Measurements from ENCODE around the gene DDI2.

The DDI2 gene

DNA sequence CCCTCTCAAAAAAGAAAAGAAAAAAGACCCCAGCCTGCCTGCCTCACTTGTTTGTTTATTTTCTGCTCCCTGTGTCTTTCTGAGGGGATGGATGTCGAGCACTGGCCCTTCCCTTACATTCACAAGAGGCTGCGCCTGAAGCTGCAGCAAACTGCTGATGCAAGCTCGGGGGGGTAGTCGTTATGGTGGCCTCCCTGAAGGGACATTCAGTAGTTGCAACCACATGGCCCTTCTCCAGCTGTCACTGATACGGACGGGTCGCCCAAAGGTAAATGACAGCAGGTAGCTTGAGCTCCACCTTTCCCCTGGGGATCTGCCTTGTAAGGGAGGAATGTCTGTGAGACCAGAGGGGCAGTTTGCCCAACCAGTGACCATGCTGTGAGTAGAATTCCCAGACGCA, 84.5 kb downstream of the DDI2 start:
- Histone ChIP-seq H2AFZ (ENCODE audit: low read depth, low read length, severe bottlenecking) (no peak overlapping the region), H3F3A (ENCODE audit: insufficient read depth) (peaks cover 10% of the 10 kb centered on the region), H4K20me1 (ENCODE audit: low read depth, low read length) (no peaks in the 10 kb centered on the region), H3K27ac (ENCODE audit: low read depth, low read length) (no peak overlapping the region), H3K27me3 (ENCODE audit: low read length) (no peaks in the 10 kb centered on the region), H3K4me3 (ENCODE audit: insufficient read depth, low read length, poor library complexity, severe bottlenecking) (no peak overlapping the region), H3K4me2 (ENCODE audit: low read depth, low read length, poor library complexity, severe bottlenecking) (no peak overlapping the region), H3K9me3 (ENCODE audit: insufficient read depth, low read length) (no peaks in the 10 kb centered on the region), H3K79me2 (ENCODE audit: insufficient read depth, low read length) (peaks cover 37% of the 10 kb centered on the region), H3K9ac (ENCODE audit: low read length) (no peak overlapping the region), H3K36me3 (ENCODE audit: low read length) (no peaks in the 10 kb centered on the region), H3K9me2 (replicated peaks; ENCODE audit: insufficient read depth, low read length) (no peaks in the 10 kb centered on the region)
- no peak for TF ChIP-seq EZH2phosphoT487 (conservative IDR thresholded peaks at IDR 0.05; ENCODE audit: low read length)
- TF ChIP-seq, protein P1, sequence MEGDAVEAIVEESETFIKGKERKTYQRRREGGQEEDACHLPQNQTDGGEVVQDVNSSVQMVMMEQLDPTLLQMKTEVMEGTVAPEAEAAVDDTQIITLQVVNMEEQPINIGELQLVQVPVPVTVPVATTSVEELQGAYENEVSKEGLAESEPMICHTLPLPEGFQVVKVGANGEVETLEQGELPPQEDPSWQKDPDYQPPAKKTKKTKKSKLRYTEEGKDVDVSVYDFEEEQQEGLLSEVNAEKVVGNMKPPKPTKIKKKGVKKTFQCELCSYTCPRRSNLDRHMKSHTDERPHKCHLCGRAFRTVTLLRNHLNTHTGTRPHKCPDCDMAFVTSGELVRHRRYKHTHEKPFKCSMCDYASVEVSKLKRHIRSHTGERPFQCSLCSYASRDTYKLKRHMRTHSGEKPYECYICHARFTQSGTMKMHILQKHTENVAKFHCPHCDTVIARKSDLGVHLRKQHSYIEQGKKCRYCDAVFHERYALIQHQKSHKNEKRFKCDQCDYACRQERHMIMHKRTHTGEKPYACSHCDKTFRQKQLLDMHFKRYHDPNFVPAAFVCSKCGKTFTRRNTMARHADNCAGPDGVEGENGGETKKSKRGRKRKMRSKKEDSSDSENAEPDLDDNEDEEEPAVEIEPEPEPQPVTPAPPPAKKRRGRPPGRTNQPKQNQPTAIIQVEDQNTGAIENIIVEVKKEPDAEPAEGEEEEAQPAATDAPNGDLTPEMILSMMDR (IDR thresholded peaks at IDR 0.05; ENCODE audit: insufficient read depth, low read length, poor library complexity, severe bottlenecking), result no peak

DNA sequence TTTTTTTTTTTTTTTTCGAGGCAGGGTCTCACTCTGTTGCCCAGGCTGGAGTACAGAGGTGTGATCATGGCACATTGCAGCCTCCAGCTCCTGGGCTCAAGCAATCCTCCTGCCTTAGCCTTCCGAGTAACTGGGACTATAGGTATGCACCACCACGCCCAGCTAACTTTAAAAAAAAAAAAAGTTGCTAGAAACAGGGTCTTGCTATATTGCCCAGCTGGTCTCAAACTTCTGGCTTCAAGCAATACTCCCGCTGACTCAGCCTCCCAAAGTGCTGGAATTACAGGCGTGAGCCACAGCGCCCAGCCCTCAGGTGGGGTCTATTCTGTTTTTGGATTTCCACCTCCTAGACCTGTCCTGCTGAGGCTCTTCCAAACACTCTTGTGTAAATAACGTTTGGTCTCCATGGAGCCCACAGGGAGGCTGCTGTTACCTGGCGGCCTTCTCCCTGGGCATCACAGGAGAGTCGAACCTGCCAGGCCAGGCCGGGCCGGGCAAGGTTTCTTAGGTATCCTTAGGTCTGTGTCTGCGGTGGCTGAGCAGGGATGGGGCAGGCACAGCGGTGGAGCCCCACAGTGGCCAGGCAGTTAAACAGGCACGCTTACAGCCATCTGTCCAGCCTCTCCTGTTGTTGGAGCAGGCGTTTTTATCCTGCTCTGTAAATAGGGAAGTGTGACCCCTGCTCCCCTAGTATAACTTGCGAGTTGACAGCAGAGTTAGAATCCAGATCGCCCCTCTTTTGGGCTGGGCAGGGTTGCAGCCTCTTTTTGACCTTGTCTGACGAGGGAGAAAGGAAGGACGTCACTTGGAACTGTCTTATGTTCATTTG, 85.7 kb downstream of the DDI2 start:
- no peak overlapping the region for H2AFZ ChIP-seq (ENCODE audit: low read depth, low read length, severe bottlenecking)
- H4K20me1 ChIP-seq (ENCODE audit: low read depth, low read length), result no peaks in the 10 kb centered on the region
- no peak overlapping the region for H3K9ac ChIP-seq (ENCODE audit: low read length)
- no peaks in the 10 kb centered on the region for H3K36me3 ChIP-seq (ENCODE audit: low read length)
- no peak for TF ChIP-seq EZH2phosphoT487 (conservative IDR thresholded peaks at IDR 0.05; ENCODE audit: low read length)
- TF ChIP-seq, protein P1 (IDR thresholded peaks at IDR 0.05; ENCODE audit: insufficient read depth, low read length, poor library complexity, severe bottlenecking), result no peak
- no peak overlapping the region for H3K27ac ChIP-seq (ENCODE audit: low read depth, low read length)
- no peaks in the 10 kb centered on the region for H3K9me2 ChIP-seq (replicated peaks; ENCODE audit: insufficient read depth, low read length)
- no peak overlapping the region for H3K4me3 ChIP-seq (ENCODE audit: insufficient read depth, low read length, poor library complexity, severe bottlenecking)
- no peaks in the 10 kb centered on the region for H3K27me3 ChIP-seq (ENCODE audit: low read length)
- no peak overlapping the region for H3K4me2 ChIP-seq (ENCODE audit: low read depth, low read length, poor library complexity, severe bottlenecking)
- H3F3A ChIP-seq (ENCODE audit: insufficient read depth), result no peaks in the 10 kb centered on the region
- peaks cover 35% of the 10 kb centered on the region for H3K79me2 ChIP-seq (ENCODE audit: insufficient read depth, low read length)
- no peaks in the 10 kb centered on the region for H3K9me3 ChIP-seq (ENCODE audit: insufficient read depth, low read length)

DNA sequence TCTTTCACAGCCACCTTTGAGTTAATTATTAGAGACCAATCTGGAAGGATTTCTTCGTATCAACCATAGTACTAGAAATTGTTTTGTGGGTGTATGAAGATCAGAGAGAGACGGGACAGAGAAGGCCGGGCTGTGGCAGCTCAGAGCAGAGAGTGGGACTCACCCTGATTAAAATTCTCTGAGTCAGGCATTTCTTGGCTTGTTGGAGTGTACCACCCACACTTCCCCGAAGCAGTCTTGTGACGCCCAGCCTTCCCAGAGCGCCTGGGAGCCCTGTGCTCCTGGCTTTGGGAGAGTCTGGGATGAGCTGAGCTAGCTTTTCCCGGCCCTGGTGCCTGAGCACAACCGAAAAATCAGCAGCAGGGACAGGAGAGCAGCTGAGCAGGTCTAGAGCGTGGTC, 86.3 kb downstream of the DDI2 start:
- H3K27me3 ChIP-seq (ENCODE audit: low read length), result no peaks in the 10 kb centered on the region
- peaks cover 29% of the 10 kb centered on the region for H3K79me2 ChIP-seq (ENCODE audit: insufficient read depth, low read length)
- no peak overlapping the region for H3K4me3 ChIP-seq (ENCODE audit: insufficient read depth, low read length, poor library complexity, severe bottlenecking)
- H3K4me2 ChIP-seq (ENCODE audit: low read depth, low read length, poor library complexity, severe bottlenecking), result no peak overlapping the region
- no peak overlapping the region for H2AFZ ChIP-seq (ENCODE audit: low read depth, low read length, severe bottlenecking)
- no peak overlapping the region for H3K9ac ChIP-seq (ENCODE audit: low read length)
- H3K9me2 ChIP-seq (replicated peaks; ENCODE audit: insufficient read depth, low read length), result no peaks in the 10 kb centered on the region
- H3K36me3 ChIP-seq (ENCODE audit: low read length), result no peaks in the 10 kb centered on the region
- H3K9me3 ChIP-seq (ENCODE audit: insufficient read depth, low read length), result no peaks in the 10 kb centered on the region
- TF ChIP-seq, protein P1 (IDR thresholded peaks at IDR 0.05; ENCODE audit: insufficient read depth, low read length, poor library complexity, severe bottlenecking), result no peak
- no peak for TF ChIP-seq EZH2phosphoT487 (conservative IDR thresholded peaks at IDR 0.05; ENCODE audit: low read length)
- H3K27ac ChIP-seq (ENCODE audit: low read depth, low read length), result no peak overlapping the region
- no peaks in the 10 kb centered on the region for H3F3A ChIP-seq (ENCODE audit: insufficient read depth)
- no peaks in the 10 kb centered on the region for H4K20me1 ChIP-seq (ENCODE audit: low read depth, low read length)

Measured in SU-DHL-6 (cell line).